HFFc6 (cell line): Measurements from ENCODE around the gene KCNJ14. TPM values are rescaled to one million over a fixed set of nuclear protein-coding genes. Genes with fewer than 3 reads are reported as not detected.

Experiments used
- DNase-seq: peaks from one replicate; pipeline ENCODE4 v3.0.0-alpha.2; 2018
- H3K27ac Mint-ChIP-seq: 2 replicates; pipeline ENCODE4 v1.8.0; 2020; ENCODE audit warnings: mild to moderate bottlenecking, mixed read lengths
- H3K27me3 Mint-ChIP-seq: 2 replicates; pipeline ENCODE4 v1.8.0; 2021; ENCODE audit warnings: mild to moderate bottlenecking, moderate library complexity, mixed read lengths; ENCODE audit not compliant: insufficient read depth
- H3K36me3 Mint-ChIP-seq: 2 replicates; pipeline ENCODE4 v1.8.0; 2021; ENCODE audit warnings: low read depth, mixed read lengths
- H3K4me1 Mint-ChIP-seq: 2 replicates; pipeline ENCODE4 v1.8.0; 2020; ENCODE audit warnings: low read depth, mixed read lengths
- H3K4me3 Mint-ChIP-seq: 2 replicates; pipeline ENCODE4 v1.8.0; 2020; ENCODE audit warnings: mild to moderate bottlenecking, moderate library complexity, mixed read lengths
- H3K9me3 Mint-ChIP-seq: 2 replicates; pipeline ENCODE4 v1.8.0; 2020; ENCODE audit warnings: mild to moderate bottlenecking, mixed read lengths
- CTCF ChIP-seq: fragments of 200-600 bp; sonication (generic); IDR thresholded peaks from 2 replicates; pipeline ENCODE4 v1.5.0; 2021; ENCODE audit warnings: antibody characterized with exemption, mild to moderate bottlenecking
- total RNA-seq, 6 experiments: library from RNA; stranded (reverse); fragmentation: NEBNext Ultra II Directional; extraction: Animal tissue kit (Norgen Biotek cat#: 25700); gene quantifications; 2 replicates in 1 of 6; 3 replicates in 5 of 6; pipeline ENCODE4 v1.2.3, GENCODE V29; 2021

Gene KCNJ14
- total RNA-seq, 6 experiments from 2014 or later: 0.33 to 0.90 (median 0.51) TPM

DNA sequence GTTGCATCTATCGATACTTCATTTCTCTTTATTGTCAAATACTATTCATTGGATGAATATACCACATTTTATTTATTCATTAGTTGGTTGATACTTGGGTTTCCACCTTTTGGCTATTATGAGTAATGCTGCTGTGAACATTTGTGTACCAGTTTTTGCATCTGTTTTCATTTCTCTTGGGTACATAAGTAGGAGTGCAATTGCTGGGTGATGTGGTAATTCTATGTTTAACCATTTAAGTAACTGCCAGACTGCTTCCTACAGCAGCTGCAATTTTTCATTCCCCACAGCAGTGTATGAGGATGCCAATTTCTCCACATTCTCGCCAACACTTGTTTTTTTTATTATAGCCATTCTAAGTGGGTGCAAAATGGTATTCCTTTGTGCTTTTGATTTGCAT, 2.6 kb downstream of the KCNJ14 start:
- no peak for DNase-seq
- no peaks in the 10 kb centered on the region for H3K4me1 Mint-ChIP-seq
- H3K36me3 Mint-ChIP-seq: 0 out of 2 replicates have a peak, but pooled peaks cover 4% of the 10 kb centered on the region
- no peak for TF ChIP-seq CTCF
- no peaks in the 10 kb centered on the region for H3K9me3 Mint-ChIP-seq
- H3K27ac Mint-ChIP-seq: no peak overlapping the region
- no peaks in the 10 kb centered on the region for H3K27me3 Mint-ChIP-seq
- no peak overlapping the region for H3K4me3 Mint-ChIP-seq

DNA sequence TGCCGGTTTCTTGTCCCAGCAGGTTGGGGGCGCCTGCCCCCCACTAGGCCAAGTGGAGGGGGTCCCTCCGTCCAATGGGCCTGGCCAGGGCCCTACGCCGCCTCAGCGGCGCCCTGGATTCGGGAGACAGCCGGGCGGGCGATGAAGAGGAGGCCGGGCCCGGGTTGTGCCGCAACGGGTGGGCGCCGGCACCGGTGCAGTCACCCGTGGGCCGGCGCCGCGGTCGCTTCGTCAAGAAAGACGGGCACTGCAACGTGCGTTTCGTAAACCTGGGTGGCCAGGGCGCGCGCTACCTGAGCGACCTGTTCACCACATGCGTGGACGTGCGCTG, 6.2 kb downstream of the KCNJ14 start:
- Mint-ChIP-seq H3K27me3 (no peaks in the 10 kb centered on the region), H3K27ac (no peak overlapping the region), H3K4me1 (peaks cover 4% of the 10 kb centered on the region), H3K36me3 (0 out of 2 replicates have a peak, but pooled peaks cover 8% of the 10 kb centered on the region), H3K4me3 (no peak overlapping the region), H3K9me3 (no peaks in the 10 kb centered on the region)
- TF ChIP-seq CTCF: no peak
- DNase-seq: no peak

DNA sequence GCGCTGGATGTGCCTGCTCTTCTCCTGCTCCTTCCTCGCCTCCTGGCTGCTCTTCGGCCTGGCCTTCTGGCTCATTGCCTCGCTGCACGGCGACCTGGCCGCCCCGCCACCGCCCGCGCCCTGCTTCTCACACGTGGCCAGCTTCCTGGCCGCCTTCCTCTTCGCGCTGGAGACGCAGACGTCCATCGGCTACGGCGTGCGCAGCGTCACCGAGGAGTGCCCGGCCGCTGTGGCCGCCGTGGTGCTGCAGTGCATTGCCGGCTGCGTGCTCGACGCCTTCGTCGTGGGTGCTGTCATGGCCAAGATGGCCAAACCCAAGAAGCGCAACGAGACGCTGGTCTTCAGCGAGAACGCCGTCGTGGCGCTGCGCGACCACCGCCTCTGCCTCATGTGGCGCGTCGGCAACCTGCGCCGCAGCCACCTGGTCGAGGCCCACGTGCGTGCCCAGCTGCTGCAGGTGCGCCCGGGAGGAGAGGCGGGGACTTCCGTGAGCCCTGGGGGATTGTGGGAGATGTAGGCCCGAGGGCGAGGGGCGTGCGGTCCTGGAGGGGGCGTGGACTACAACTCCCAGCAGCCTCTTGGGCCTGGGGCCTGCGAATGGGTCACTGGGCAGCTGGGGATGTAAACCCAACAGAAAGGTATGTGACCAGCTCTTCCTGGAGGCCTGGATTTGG, 6.7 kb downstream of the KCNJ14 start:
- H3K27me3 Mint-ChIP-seq: no peaks in the 10 kb centered on the region
- H3K27ac Mint-ChIP-seq: no peak overlapping the region
- peaks cover 9% of the 10 kb centered on the region for H3K4me1 Mint-ChIP-seq
- 0 out of 2 replicates have a peak, but pooled peaks cover 6% of the 10 kb centered on the region for H3K36me3 Mint-ChIP-seq
- no peak overlapping the region for H3K4me3 Mint-ChIP-seq
- no peaks in the 10 kb centered on the region for H3K9me3 Mint-ChIP-seq
- no peak for TF ChIP-seq CTCF
- DNase-seq: no peak

- Mint-ChIP-seq H3K27me3 (peaks cover 2% of the 10 kb centered on the region; the same call in 1 of the 2 replicates), H3K4me3 (no peak overlapping the region), H3K9me3 (no peaks in the 10 kb centered on the region), H3K27ac (no peak overlapping the region), H3K36me3 (peaks cover 9% of the 10 kb centered on the region; the same call in 1 of the 2 replicates), H3K4me1 (peaks cover 24% of the 10 kb centered on the region)
- DNase-seq: no peak
- no peak for TF ChIP-seq CTCF
Observed at GRCh38 chr19:48465215-48465614, 9.8 kb downstream of the KCNJ14 start.

- Mint-ChIP-seq H3K4me1 (peaks cover 24% of the 10 kb centered on the region), H3K4me3 (no peak overlapping the region), H3K36me3 (peaks cover 18% of the 10 kb centered on the region; the same call in 1 of the 2 replicates), H3K27me3 (peaks cover 2% of the 10 kb centered on the region; the same call in 1 of the 2 replicates), H3K27ac (peak overlapping the region; percentile 68), H3K9me3 (no peaks in the 10 kb centered on the region)
- TF ChIP-seq CTCF: no peak
- DNase-seq: peak; percentile 37
Observed at GRCh38 chr19:48466561-48467325, 11.4 kb downstream of the KCNJ14 start.
